Measurements from ENCODE around the gene CTTNBP2.

DNA sequence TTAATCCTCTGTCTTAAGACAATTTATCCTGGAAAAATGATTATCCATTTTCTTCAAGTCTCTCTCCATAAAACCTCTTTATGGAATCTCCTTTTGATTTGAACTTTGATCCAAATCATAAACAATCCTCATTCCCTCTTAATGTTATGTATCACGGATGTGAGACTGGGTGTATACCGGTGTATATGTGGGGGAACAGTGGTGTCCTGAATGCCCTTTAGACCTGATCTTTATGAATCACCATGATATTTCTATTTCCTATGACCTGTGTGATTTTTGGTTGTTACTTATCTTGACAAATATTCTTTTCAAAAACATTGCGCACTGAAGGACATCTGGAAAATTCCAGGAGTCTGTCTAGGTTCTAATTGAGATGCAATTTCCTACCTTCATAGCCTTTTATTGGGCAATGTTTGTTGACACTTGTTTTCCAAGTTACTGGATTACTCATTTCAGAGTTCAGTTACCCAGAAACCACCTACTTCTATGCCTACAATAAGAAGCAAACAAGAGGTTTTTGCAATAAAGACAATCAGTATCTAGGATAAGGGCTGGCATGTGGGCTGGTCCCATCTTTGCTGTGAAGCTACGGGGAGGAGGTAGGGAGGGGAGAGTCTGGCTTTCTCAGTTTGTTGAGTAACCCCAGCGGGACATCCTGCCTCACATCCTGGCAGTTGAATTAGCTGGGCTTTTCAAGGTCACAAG lies 190.4 kb downstream of the CTTNBP2 start:
- TF ChIP-seq, protein P1, sequence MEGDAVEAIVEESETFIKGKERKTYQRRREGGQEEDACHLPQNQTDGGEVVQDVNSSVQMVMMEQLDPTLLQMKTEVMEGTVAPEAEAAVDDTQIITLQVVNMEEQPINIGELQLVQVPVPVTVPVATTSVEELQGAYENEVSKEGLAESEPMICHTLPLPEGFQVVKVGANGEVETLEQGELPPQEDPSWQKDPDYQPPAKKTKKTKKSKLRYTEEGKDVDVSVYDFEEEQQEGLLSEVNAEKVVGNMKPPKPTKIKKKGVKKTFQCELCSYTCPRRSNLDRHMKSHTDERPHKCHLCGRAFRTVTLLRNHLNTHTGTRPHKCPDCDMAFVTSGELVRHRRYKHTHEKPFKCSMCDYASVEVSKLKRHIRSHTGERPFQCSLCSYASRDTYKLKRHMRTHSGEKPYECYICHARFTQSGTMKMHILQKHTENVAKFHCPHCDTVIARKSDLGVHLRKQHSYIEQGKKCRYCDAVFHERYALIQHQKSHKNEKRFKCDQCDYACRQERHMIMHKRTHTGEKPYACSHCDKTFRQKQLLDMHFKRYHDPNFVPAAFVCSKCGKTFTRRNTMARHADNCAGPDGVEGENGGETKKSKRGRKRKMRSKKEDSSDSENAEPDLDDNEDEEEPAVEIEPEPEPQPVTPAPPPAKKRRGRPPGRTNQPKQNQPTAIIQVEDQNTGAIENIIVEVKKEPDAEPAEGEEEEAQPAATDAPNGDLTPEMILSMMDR (IDR thresholded peaks at IDR 0.05), result no peak
- TF ChIP-seq POLR2A (IDR thresholded peaks at IDR 0.05) (no peak), POLR2AphosphoS5 (IDR thresholded peaks at IDR 0.05; ENCODE audit: insufficient read depth in 1 of 2, low read depth in 1 of 2) (no peak)
